Measurements from ENCODE around the gene CTDSPL. TPM values are rescaled to one million over a fixed set of nuclear protein-coding genes. Genes with fewer than 3 reads are reported as not detected.

CTDSPL gene
- polyA plus RNA-seq, 10 donors = 29.8 to 50.2 (median 36.9) TPM

- DNase-seq = no peak
Observed at GRCh38 chr3:37887062-37887461, 25.4 kb downstream of the CTDSPL start.

DNA sequence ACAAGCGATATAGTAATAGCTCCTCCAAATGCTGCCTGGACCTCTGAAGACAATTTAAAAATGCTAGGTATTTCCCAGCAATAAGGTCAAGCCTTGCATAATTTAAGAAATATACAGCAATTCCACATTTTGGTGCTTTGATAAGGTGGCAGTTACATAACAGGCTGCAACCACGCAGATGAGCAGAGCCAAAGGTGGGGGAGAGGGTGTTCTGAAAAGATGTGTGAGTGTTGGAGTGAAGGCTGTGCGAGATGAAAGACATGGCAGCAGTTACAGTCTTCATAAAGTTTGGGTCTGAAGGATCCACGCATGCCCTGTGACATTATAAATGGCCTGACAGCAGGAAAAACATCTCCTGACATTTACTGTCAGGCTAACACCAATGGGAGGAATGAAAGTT is 26.1 kb downstream of the CTDSPL start:
- no peak for DNase-seq

GRCh38 chr3:37888421-37888820 is 26.7 kb downstream of the CTDSPL start:
- DNase-seq = no peak

DNA sequence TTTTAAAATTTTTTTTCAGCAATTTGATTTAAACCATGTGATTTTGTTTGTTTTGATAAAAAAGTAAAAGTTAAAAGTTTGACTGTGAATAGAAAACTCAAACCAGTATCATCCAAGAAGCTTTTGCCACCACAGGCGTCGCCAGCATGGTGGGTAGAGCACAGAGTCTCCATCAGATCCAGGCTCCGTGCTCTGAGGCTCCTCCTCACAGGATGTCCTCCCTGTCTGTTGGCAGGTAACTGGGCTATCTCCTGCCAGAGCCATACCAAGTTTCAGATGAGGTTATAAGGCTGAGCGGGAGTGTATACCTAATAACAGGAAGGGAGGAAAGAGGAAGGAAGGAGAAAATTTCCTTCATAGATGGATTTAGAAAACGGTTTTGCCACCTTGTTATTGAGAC is 28.8 kb downstream of the CTDSPL start:
- DNase-seq = no peak

DNA sequence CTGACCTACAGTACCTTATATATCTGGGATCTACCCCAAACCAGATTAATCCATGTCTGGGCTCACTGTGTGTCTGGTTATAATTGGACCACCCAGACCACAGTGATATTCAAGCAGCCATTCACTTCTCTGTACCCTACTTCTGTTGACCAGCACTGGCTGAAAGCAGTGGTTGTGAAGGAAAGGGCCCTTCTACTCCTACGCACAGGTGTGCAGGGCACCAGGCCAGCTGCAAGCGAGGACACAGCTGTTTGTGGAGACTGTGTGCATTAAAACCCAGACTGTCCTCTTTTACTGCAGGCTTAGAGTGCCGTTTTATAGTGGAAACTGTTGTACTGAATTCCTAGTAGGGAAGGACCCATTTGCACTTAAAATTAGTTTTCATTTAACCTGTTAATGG is 29.5 kb downstream of the CTDSPL start:
- peak in 2 of 3 donors; percentile 38 to 69 for DNase-seq

DNA sequence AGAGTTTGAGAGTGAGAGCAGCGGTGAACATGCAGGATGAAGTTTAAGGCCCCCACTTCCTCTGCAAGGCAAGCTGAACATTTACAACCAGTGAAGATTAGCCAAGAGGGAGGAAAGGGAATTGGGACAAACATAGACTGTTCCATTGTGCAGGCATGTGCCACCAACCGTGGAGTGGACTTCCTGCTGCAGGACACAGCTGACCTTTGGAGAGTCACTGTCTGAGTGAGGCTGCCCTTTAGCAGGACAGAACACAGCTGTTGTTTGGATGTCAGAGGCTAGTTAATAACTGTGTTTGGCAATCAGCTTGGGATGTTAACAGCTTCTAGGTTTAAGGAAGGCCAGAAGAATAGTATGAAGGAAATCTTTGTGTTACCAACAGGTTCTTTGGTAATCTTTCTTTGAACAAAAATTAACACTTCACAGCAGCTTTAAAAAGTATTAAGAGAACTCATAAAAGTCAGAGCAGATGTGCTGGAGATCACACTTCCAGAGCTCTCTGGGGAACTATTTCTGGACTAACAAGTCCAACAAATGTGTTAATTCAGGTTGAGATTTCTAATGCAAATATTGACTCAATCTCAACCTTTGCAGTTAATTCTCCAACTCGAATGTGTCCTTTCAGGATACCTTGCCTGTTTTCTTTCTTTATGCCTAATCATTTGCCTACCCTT is 31.4 kb downstream of the CTDSPL start:
- DNase-seq = peak; percentile 25 to 63 (median 33)

- DNase-seq = no peak
Observed at GRCh38 chr3:37896827-37897226, 35.1 kb downstream of the CTDSPL start.

DNA sequence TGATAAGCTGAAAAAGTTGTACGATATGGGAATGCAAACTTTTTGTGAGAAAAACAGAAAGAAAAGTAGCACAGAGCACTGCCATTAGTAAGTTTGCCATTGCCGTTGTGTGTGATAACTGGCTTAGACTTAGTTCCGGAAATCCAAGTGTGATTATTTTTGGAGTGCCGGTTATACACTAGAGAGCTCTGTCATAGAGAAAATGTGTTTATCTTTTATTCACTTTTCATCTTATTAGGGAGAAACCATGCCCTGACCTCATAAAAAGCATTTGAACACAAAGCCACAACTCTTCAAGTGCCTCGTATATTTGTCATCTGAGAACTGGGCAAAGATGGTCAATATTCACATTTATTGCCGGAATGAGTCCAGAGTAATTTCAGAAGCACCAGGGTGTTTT is 36.1 kb downstream of the CTDSPL start:
- DNase-seq = no peak

GRCh38 chr3:37898424-37898823 is 36.7 kb downstream of the CTDSPL start:
- no peak for DNase-seq

DNA sequence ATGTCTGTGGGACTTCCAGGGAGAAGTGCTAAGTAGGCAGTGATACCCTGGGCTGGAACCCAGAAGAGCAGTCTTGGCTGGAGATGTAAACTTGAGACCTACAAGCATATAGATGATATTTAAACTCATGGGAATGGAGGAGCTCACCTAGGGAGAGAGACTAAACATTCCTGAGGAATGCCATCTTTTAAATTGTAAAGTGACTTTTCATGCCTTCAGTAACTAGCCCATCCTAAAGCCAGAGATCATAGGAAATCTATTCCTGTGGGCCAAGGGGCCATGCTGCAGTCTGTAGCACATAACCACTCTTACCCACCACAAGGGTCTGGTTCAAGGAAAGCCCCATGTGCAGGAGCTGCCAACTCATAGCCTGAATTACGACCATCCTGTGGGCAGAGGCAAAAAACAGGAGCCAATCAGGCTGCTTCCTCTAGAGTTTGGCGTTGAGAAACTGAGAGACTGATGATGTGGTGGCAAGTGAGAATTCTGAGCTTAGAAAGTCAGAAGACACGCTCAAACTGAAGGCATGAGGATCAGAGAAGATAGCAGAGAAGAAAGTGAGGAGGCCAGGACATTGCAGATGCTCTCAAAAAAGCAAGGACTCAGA is 37.5 kb downstream of the CTDSPL start:
- DNase-seq = no peak

DNA sequence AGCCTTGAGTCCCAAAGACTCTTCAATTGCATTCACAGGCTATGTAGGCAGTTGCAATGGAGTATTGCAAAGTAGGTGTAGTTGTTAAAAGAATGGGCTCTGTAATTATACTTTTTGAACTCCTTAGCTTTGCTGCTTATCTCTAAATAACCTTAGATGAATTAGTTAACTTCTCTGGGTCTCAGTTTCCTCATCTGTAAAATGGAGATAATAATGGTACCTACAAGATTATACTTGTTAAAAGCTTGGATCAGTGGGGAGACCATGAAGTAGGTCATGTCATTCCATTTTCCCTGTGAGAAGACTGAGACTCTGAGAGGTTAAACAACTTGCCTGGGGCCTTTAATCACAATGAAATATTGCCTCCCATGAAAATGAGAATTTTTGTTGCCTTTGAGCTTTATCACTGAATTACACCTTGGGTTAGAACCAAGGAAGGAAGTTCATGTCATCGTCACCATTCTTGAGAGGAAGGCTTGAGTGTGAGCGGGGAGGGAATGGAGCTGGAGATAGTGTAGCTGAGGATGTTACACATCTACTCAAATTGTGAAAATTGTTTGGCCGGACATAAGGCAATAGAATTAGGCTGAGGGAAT is 38.1 kb downstream of the CTDSPL start:
- DNase-seq = no peak

DNA sequence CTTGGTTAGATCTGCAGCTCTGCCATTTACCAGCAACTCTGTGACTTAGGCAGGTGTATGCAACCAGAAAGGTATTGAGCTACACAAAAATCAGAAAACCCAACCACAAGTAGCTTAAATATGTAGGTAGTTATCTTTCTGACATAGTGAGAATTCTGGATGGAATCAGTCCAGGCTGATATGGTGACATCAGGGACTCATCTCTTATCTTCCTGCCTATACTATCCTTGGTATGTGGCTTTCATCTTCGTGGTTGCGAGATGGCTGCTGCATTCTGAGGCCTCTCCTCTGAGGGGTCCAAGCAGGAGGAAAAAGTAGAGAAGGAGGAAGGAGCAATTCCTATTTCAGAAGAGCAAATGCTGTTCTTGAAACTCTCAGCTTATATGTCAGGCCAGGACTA is 40.0 kb downstream of the CTDSPL start:
- DNase-seq = no peak

DNA sequence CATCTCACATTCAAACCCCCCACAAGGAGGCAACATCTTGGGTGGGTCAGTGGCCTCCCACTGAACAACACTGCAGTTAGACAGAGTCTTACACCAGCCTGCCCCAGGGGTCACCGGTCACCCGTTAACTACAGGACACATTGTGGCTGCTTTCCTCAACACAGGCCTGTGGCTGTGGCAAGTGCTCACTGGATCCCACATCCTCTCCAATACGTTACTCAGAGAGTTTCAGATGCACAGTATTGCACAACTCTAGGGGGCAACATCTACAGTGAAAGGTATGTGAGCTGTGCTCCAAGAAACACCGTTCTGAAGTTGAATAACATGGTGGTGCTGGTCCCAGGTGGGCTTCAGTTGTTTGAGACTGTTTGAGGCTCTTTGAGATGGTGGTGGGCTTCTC is 41.0 kb downstream of the CTDSPL start:
- no peak for DNase-seq

DNA sequence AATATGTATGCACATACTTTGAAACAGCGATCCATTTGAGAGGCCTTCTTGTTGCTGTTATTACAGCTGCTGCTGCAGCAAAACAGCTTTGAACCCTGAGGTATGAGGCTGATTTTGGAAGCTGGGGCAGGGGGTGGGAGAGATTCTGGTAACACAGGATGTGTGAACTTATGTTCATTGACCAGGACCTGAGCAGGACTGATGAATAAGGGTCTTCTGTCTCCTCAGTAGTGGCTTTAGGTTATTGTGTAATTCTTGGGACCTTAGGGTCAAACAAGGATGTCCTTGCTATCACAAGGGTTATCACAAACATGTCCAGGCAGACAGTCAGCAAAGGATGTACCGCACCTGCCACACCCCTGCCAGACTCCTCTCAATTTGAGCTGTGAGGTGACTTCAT is 41.6 kb downstream of the CTDSPL start:
- DNase-seq = no peak

GRCh38 chr3:37903734-37904133 is 42.1 kb downstream of the CTDSPL start:
- no peak for DNase-seq

DNA sequence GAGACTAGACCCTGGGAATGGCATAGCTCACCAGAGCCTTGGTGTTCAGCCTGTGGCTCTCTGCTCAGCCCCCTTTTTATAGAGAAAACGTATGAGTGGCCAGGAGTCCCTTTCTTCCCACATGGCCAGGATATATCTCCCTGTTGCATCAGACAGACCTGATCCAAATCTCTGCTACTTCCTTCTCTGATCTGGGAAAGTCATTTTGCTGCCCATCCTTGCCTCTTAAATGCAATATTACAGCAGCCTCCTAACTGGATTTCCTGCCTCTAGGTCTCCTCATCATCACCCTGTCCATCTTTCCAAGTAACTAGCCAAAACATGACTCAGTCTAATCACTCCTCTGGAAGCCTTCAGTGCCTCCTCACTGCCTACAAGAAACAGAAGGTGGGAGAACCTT is 42.9 kb downstream of the CTDSPL start:
- DNase-seq = peak in 2 of 3 donors; percentile 29 to 51

- DNase-seq = no peak
Observed at GRCh38 chr3:37905346-37905745, 43.7 kb downstream of the CTDSPL start.

DNA sequence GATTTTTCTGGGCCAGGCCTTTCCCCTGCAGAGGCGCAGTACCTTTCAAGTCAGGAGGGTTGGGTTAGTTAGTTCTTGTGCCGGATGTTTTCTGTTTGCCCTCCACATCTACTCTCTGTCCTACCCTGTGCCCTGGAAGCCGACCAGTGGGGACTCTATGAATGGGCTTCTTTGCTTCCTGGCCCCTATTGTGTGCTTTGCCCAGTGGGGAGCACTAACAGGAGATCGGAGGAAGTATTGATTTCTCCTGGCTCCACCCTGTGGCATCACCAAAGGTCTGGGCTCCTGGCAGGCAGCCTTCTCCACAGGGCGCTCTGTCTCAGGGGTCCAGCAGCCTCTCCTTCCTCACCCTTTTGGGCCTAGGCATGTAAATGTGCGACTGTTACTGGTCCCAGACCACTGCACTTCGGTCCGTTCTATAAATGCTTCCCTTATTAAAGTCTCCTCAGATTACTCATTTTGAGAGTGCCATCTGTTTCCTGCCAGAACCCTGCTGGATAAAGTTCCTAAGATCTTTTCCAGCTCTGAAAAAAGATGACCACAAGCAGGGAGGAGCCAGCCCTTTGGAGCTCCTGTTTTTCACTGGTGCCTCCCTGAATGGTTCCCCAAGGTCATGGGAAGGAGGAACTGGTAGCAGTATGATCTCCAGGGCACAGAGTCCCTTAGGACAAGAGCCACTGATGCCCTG is 44.5 kb downstream of the CTDSPL start:
- peak in 2 of 3 donors; percentile 29 to 43 for DNase-seq

GRCh38 chr3:37906734-37907282 is 45.1 kb downstream of the CTDSPL start:
- DNase-seq = no peak

DNA sequence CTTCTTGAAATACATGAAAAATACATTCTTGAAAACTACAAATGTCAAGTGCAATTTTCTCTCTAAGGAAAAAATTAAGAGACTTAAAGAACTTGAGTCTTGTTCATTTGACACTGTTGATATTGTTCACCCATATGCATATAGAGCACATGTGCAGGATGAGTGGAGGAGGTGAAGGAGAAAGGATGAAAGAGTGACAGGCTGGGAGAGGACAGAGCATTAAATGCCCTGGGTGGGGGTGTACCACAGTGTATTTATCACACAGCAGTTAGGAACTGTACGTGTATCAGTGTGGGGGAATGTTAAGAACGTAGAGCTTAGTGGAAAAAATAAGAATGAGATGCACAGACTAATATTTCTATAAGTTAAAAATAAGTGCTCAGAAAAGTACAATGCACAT is 45.7 kb downstream of the CTDSPL start:
- DNase-seq = no peak

- DNase-seq = peak in 2 of 3 donors; percentile 21 to 24
Observed at GRCh38 chr3:37907906-37908305, 46.2 kb downstream of the CTDSPL start.

- no peak for DNase-seq
Observed at GRCh38 chr3:37909067-37909911, 47.6 kb downstream of the CTDSPL start.

Measured in muscle of back (tissue), 11 donors.